Hypothalamus (tissue), 51 donors: ENCODE results near the gene WDR86.

Source experiments
- DNase-seq, 51 donors: peaks; one replicate each; lab custom pipeline; 2025; lab: John Stamatoyannopoulos, UW

The WDR86 gene

GRCh38 chr7:151381348-151382078, 28.3 kb downstream of the WDR86 start:
- DNase-seq, result no peak

- DNase-seq, result no peak
Measured at GRCh38 chr7:151381098-151381347, 28.8 kb downstream of the WDR86 start.

- DNase-seq, result no peak
Measured at GRCh38 chr7:151380199-151381097, 29.4 kb downstream of the WDR86 start.

DNA sequence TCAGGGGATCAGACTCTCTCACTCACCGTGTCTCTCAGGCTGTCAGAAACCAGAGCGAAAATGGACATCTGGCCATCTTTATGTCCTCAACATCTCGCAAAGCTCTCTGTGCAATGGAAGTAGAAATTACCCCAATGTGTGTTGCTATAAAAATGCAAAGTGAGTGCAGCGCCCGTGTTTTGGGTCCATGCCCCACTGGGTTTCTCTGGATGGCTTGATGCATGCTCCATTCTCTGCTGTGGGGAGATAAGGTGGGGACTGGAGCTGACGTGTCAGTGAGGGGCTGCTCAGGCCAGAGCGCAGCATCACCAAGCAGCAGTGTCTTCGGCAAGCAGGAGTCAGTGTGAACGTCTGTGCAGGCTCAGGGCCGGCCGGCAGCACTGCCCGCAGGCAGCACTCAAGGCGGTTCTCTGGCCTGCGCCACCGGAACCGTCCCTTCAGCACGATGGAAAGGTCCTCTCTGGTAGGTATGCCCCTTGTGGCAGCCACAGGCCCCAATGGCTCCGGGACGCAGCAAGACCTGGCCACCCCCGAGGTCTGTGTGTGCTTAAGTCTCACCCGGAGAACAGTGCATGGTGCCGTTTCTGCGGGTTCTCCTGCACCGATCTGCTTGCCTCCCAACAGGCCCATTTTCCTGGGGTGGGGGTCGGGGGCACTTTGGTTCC, 30.2 kb downstream of the WDR86 start:
- no peak for DNase-seq

- DNase-seq, result no peak
Measured at GRCh38 chr7:151379193-151379520, 30.7 kb downstream of the WDR86 start.

GRCh38 chr7:151378496-151379192, 31.2 kb downstream of the WDR86 start:
- DNase-seq, result no peak

GRCh38 chr7:151378011-151378410, 31.8 kb downstream of the WDR86 start:
- no peak for DNase-seq

DNA sequence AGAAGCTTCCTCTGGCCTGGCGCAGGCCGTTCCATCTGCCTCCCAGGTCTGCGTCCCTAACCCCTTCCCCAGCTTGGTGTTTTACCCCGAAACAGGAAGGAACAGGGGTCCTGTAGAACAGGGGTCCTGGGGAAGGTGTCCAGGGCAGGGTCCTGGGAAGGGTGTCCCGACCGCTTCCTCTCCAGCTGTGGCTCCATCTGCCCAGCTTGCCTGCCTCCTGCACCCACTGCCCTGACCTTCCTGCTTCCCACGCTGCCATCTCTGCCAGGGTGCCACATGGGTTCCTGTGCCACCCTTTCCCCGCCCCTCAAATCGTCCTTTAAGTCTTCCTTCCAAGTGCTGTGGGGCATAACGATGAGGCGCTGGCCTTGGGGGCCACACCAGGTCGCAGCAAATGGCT, 32.4 kb downstream of the WDR86 start:
- DNase-seq, result no peak

DNA sequence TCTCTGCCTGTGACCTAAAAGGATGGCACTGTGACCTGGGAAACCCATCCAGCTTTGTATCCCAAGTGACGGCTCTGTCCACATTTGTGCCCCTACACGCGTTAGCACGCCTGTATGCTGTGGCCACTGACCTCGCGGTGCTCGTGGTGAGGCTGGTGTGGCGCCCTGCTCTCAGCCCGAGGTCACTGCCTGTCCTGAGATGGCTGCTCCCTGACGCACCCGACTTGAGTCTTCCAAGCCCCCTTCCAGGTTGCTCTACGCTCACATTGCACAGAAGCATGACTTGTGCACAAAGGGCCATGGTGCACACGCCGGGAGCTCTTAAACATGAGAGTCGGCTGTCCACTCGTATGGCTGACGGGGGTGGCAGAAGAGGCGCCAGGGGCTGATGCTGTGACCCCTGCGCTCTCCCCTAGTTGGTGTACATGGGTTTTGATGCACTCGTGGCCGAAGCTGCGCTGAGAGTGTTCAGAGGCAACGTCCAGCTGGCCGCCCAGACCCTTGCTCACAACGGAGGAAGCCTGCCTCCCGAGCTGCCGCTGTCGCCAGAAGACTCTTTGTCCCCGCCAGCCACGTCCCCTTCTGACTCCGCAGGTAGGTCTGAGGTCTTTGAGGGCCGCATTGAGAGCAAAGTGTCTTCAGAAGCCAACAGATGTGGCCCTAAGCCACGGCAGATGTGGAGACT, 33.5 kb downstream of the WDR86 start:
- no peak for DNase-seq

GRCh38 chr7:151375530-151376217, 34.2 kb downstream of the WDR86 start:
- DNase-seq, result no peak

- DNase-seq, result no peak
Measured at GRCh38 chr7:151374726-151375125, 35.1 kb downstream of the WDR86 start.

DNA sequence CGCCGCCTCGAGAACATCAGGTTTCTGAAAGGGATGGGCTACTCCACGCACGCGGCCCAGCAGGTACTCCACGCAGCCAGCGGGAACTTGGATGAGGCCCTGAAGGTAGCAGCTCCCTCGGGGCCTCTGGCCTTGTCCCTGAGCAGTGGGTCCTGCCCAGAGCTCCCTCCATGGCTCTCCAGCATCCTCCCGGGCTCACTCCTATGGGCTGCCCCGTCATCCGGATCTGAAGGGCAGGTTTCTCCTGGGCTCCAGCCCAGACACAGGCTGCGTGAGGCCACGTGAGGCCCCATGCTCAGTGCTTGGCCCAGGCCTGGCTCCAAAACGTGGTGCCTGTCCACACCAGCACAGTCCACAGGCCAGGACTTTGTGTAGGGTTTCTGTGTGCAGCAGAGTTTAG, 35.7 kb downstream of the WDR86 start:
- DNase-seq, result no peak

DNA sequence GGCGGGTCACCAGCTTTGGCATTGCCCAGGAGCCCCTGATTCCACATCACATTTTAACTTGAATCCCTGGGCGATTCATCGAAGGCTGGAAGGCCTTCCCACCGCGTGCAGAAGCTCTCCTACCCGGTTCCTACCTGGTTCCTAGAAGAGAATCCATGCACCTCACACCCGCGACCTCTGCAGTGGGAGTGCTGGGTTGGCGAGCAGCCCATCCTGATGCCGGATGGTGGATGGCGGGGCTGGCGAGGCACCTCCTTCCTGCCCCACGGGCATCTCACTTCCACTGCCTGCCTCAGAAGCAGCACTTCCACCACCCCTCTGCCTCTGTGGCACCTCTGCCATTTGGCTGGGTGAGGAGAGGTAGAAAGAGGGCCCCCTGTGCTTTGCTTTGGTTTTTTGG, 36.2 kb downstream of the WDR86 start:
- DNase-seq, result no peak

- DNase-seq, result no peak
Measured at GRCh38 chr7:151372612-151373265, 37.1 kb downstream of the WDR86 start.

- DNase-seq, result no peak
Measured at GRCh38 chr7:151371266-151371665, 38.6 kb downstream of the WDR86 start.

DNA sequence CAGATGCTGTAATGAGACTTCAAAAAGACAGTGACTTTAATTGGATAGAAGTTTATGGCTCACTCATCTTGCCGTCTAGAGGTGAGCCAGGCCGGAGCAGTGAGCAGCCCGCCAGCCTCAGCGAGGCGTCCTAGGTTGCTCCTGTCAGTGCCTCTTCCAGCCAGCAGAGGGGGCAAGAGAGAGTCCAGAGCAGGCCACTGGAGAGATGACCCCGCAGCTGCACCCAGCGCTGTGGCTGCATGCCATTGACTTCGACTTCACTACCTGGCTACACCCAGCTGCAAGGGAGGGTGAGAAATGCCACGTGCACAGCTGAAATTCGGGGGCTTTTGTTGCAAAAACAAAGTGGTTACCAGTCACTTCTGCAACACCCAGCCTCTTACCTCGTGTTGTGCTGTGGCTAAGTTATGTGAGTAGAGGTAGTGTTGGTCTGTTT, 41.7 kb downstream of the WDR86 start:
- DNase-seq, result peak in 45 of 51 donors; percentile 12 to 79 (median 49)

GRCh38 chr7:151367284-151367683, 42.6 kb downstream of the WDR86 start:
- DNase-seq, result no peak

DNA sequence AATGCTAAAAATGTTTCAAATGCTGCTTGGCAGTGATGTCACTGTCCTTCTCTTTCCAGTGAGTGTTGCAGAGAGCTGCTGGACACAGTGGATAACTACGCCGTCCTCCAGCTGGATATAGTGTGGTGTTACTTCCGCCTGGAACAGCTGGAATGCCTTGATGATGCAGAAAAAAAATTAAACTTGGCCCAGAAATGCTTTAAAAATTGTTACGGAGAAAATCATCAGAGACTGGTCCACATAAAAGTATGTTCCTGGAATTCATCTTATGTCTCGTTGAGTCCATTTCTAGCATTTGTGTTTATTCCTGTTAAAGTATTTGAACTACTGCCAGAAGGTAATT, 43.0 kb downstream of the WDR86 start:
- DNase-seq, result no peak

GRCh38 chr7:151366166-151366879, 43.5 kb downstream of the WDR86 start:
- no peak for DNase-seq
